ENCODE measurements around the gene U2AF2. TPM values are rescaled to one million over a fixed set of nuclear protein-coding genes. Genes with fewer than 3 reads are reported as not detected.

The U2AF2 gene
- total and polyA plus RNA-seq, 9 of the 15 experiments (the other 6 are each of a cell fraction or from before 2014, with no cell fraction given): 3.0 to 331 (median 157) TPM

GRCh38 chr19:55654868-55655647 is at the start of gene U2AF2 (continued):
- TF ChIP-seq CHD2 (IDR thresholded peaks at IDR 0.05; ENCODE audit: low read depth, low read length) (0 out of 2 replicates have a peak, but pooled peaks have one; percentile 12), SNAPC5 (CRISPR knock-in tag; IDR thresholded peaks at IDR 0.05) (no peak), RAD21 (CRISPR knock-in tag; conservative IDR thresholded peaks at IDR 0.05 in 1 of 2, IDR thresholded peaks at IDR 0.05 in 1 of 2) (0 out of 4 replicates have a peak, but pooled peaks of 1 of the 2 experiments have one; percentile 13), DIDO1 (tag; IDR thresholded peaks at IDR 0.05; ENCODE audit: low read depth) (no peak), CLOCK (CRISPR knock-in tag; IDR thresholded peaks at IDR 0.05; ENCODE audit: borderline replicate concordance) (no peak), CREB3L1 (IDR thresholded peaks at IDR 0.05; ENCODE audit: borderline replicate concordance, low read depth) (peak; percentile 79), ZNF445 (CRISPR knock-in tag; IDR thresholded peaks at IDR 0.05; ENCODE audit: low read depth) (no peak), HDAC1 (IDR thresholded peaks at IDR 0.05) (peak in 1 of 2 experiments; percentile 90; a peak in 2 of 4 replicates), ZNF12 (CRISPR knock-in tag; IDR thresholded peaks at IDR 0.05) (no peak; the same call in 1 of the 2 replicates), ZNF512 (tag; IDR thresholded peaks at IDR 0.05) (no peak), ERF (CRISPR knock-in tag; IDR thresholded peaks at IDR 0.05) (peak; percentile 95), BDP1 (IDR thresholded peaks at IDR 0.05; ENCODE audit: insufficient read depth, insufficient read length) (no peak), CTBP1 (IDR thresholded peaks at IDR 0.05; ENCODE audit: borderline replicate concordance) (peak; percentile 74), ZNF717 (CRISPR knock-in tag; IDR thresholded peaks at IDR 0.05) (no peak)

Measured in K562 (cell line).